ENCODE measurements around the gene ORAI3.

The ORAI3 gene

GRCh38 chr16:30971298-30971697, 22.4 kb downstream of the ORAI3 start:
- DNase-seq (ENCODE audit: low read depth in 3 of 3): no peak

GRCh38 chr16:30972872-30973271, 24.0 kb downstream of the ORAI3 start:
- DNase-seq (ENCODE audit: low read depth in 3 of 3): no peak

DNA sequence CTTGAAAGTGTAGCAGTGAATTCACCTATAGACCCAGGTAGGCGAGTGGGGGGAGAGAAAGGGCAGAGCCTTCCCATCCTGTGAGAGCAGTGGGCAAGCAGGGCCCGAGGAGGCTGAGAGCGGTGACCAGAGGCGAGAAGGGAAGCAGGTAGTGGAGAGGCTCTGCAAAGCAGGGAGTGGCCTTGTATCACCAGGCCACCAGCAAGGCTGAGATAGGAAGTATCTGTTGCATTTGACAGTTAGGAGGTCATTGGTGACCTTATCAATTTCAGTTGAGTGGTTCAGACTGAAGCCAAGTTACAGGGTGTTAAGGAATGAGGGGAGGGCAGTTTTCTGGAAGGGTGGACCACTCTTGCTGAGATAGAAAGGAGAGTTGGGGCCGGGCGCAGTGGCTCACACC, 25.5 kb downstream of the ORAI3 start:
- no peak for DNase-seq (ENCODE audit: low read depth in 3 of 3)

DNA sequence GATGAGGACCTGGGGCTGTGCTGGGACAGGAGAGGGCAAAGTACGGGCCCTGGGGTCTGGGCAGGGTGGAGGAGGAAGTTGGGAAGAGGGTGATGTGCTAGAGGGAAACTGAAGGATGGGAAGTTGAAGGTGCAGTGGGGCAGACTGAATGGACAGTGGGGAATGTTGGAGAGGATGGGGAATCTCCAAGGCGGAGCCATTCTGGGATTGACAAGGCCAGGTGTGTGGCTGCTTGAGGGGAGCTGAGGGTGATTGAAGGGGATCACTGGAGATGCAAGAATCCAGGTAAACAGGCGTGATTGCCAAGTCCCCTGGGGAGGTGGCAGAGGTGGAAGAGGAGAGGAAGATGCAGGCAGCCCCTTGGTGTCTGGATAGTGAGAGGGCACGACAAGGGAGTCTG, 27.6 kb downstream of the ORAI3 start:
- DNase-seq (ENCODE audit: low read depth in 3 of 3): no peak

GRCh38 chr16:30977502-30977901, 28.6 kb downstream of the ORAI3 start:
- no peak for DNase-seq (ENCODE audit: low read depth in 3 of 3)

DNA sequence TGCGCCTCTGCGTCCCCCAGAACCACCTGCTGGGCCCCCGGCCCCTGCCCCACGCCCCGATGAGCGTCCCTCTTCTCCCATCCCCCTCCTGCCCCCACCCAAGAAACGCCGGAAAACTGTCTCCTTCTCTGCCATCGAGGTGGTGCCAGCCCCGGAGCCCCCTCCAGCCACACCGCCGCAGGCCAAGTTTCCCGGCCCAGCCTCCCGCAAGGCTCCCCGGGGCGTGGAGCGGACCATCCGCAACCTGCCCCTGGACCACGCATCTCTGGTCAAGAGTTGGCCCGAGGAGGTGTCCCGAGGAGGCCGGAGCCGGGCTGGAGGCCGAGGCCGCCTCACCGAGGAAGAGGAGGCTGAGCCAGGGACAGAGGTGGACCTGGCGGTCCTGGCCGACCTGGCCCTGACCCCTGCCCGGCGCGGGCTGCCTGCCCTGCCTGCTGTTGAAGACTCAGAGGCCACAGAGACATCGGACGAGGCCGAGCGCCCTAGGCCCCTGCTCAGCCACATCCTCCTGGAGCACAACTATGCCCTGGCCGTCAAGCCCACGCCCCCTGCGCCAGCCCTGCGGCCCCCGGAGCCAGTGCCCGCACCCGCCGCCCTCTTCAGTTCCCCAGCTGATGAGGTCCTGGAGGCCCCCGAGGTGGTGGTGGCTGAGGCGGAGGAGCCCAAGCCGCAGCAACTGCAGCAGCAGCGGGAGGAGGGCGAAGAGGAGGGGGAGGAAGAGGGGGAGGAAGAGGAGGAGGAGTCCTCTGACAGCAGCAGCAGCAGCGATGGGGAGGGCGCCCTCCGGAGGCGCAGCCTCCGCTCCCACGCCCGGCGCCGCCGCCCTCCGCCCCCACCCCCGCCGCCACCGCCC, 30.5 kb downstream of the ORAI3 start:
- DNase-seq (ENCODE audit: low read depth in 3 of 3): no peak

- no peak for DNase-seq (ENCODE audit: low read depth in 3 of 3)
These were observed 31.1 kb downstream of the ORAI3 start for GRCh38 chr16:30980023-30980371.

DNA sequence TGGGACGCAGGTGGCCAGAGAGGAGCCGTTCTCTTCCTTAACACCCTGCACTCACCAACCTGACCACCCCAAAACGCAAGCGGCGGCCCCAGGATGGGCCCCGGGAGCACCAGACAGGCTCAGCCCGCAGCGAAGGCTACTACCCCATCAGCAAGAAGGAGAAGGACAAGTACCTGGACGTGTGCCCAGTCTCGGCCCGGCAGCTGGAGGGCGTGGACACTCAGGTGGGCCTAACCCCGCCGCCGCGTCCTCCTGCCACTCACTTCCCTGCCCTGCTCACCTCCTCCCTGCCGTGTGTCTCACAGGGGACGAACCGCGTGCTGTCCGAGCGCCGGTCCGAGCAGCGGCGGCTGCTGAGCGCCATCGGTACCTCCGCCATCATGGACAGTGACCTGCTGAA, 31.6 kb downstream of the ORAI3 start:
- DNase-seq (ENCODE audit: low read depth in 3 of 3): no peak

DNA sequence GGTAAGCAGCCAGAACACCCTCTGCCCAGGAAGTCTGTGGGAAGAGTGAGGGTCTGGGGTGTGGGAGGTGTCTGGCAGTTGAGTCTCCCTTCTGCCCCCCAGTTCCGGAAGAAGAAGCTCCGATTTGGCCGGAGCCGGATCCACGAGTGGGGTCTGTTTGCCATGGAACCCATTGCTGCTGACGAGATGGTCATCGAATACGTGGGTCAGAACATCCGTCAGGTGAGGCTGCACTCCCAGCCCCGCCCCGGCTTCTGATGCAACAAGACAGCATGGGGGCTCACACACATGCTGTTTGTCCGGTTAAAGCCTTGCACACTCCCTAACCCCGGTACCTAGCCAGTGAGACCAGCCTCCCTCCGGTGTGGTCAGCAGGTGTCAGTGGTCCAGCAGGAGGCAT, 32.1 kb downstream of the ORAI3 start:
- no peak for DNase-seq (ENCODE audit: low read depth in 3 of 3)

- no peak for DNase-seq (ENCODE audit: low read depth in 3 of 3)
These were observed 33.9 kb downstream of the ORAI3 start for GRCh38 chr16:30982548-30983288.

DNA sequence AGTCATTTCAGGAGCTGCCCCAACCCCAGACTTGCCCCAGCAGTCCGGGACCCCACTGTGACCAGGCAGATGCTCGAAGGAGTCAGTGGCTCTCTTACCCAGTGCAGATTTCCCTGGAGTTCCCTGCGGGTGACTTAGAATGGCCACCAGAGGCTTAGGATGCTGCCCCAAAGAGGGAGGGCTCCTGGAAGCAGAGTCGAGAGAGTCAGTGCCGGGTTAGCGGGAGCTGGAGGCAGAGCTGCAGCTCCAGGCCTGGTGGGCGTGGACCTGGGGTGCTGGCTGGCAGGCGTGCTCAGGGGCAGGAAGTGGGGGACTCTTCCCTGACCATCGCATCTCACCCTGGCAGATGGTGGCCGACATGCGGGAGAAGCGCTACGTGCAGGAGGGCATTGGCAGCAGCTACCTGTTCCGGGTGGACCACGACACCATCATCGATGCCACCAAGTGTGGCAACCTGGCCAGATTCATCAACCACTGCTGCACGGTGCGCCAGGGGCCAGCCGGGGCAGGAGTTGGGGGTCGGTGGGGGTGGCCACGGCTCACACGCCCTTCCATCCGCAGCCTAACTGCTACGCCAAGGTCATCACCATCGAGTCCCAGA, 34.5 kb downstream of the ORAI3 start:
- DNase-seq (ENCODE audit: low read depth in 3 of 3): no peak

- DNase-seq (ENCODE audit: low read depth in 3 of 3): no peak
These were observed 35.2 kb downstream of the ORAI3 start for GRCh38 chr16:30983898-30984610.

- peak; percentile 62 to 79 (median 72) for DNase-seq (ENCODE audit: low read depth in 3 of 3)
These were observed 36.0 kb downstream of the ORAI3 start, which contains the start of gene HSD3B7 for GRCh38 chr16:30984669-30985400. TSS of gene HSD3B7 (plus strand) at chr16:30985207. CDS start at chr16:30985659, 452 bp downstream.

- DNase-seq (ENCODE audit: low read depth in 3 of 3): no peak
These were observed 36.7 kb downstream of the ORAI3 start for GRCh38 chr16:30985401-30986128.

DNA sequence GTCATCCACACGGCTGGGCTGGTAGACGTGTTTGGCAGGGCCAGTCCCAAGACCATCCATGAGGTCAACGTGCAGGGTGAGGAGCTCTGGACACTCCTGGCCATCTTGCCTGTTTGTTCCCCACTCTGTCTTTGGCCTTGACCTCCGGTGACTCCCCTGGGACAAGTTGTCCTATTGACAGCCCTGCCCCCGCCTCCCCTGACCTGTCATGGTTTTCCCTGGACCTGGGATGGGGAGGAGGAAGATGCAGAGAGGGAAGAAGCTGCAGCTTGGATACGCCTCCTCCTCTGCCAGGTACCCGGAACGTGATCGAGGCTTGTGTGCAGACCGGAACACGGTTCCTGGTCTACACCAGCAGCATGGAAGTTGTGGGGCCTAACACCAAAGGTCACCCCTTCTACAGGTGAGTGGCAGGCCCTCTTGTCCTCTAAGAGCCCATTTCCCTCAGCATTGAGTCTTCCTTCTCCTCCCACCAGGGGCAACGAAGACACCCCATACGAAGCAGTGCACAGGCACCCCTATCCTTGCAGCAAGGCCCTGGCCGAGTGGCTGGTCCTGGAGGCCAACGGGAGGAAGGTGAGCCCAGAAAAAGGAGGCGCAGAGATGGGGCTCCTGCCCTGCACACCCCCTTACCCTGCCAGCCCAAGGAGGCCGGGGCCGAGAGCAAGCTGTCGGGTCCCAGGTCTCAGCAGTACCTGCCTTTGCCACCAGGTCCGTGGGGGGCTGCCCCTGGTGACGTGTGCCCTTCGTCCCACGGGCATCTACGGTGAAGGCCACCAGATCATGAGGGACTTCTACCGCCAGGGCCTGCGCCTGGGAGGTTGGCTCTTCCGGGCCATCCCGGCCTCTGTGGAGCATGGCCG, 37.5 kb downstream of the ORAI3 start:
- DNase-seq (ENCODE audit: low read depth in 3 of 3): no peak

DNA sequence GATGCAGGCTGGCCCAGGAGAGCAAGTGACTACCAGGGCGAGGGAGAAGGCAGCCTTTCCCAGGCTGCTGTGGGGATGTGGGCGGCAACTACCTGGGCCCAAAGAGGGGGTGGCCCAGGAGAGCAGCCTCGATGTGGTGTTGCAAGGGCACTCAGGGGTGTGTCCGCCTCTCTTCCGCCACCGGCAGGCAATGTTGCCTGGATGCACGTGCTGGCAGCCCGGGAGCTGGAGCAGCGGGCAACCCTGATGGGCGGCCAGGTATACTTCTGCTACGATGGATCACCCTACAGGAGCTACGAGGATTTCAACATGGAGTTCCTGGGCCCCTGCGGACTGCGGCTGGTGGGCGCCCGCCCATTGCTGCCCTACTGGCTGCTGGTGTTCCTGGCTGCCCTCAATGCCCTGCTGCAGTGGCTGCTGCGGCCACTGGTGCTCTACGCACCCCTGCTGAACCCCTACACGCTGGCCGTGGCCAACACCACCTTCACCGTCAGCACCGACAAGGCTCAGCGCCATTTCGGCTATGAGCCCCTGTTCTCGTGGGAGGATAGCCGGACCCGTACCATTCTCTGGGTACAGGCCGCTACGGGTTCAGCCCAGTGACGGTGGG, 38.8 kb downstream of the ORAI3 start:
- no peak for DNase-seq (ENCODE audit: low read depth in 3 of 3)

- no peak for DNase-seq (ENCODE audit: low read depth in 3 of 3)
These were observed 40.7 kb downstream of the ORAI3 start for GRCh38 chr16:30989469-30990047.

GRCh38 chr16:30990105-30990504, 41.2 kb downstream of the ORAI3 start:
- no peak for DNase-seq (ENCODE audit: low read depth in 3 of 3)

- no peak for DNase-seq (ENCODE audit: low read depth in 3 of 3)
These were observed 42.2 kb downstream of the ORAI3 start for GRCh38 chr16:30991052-30991451.

All from stimulated activated CD4-positive, alpha-beta T cell treated with anti-CD3 and anti-CD28 coated beads, TNF-alpha, amount 100 ng/mL, for 24 hours (primary cell).